Stimulated activated CD8-positive, alpha-beta memory T cell treated with anti-CD3 and anti-CD28 coated beads, Interleukin-7, amount 100 ng/mL, for 4 hours (primary cell): ENCODE results near the gene PSME1.

Experiments
- DNase-seq, 2 donors: peaks; one replicate each; pipeline ENCODE4 v3.0.0-alpha.2; 2020; ENCODE audit warnings: low read depth in 2 of 2

PSME1 gene

GRCh38 chr14:24146978-24147760, 11.2 kb downstream of the PSME1 start, which contains the start of gene RNF31:
RNF31 (plus strand) TSS chr14:24147498; CDS start chr14:24147699, 201 bp downstream.
- DNase-seq: peak; percentile 96 to 98

GRCh38 chr14:24147761-24148428, 11.9 kb downstream of the PSME1 start:
- no peak for DNase-seq

- no peak for DNase-seq
Observed at GRCh38 chr14:24149302-24149969, 13.4 kb downstream of the PSME1 start.

- DNase-seq: no peak
Observed at GRCh38 chr14:24150061-24150460, 14.1 kb downstream of the PSME1 start.

- DNase-seq: no peak
Observed at GRCh38 chr14:24150567-24150966, 14.6 kb downstream of the PSME1 start.

GRCh38 chr14:24150993-24151392, 15.0 kb downstream of the PSME1 start:
- DNase-seq: no peak

- DNase-seq: no peak
Observed at GRCh38 chr14:24151404-24152080, 15.5 kb downstream of the PSME1 start.

- no peak for DNase-seq
Observed at GRCh38 chr14:24155100-24155499, 19.1 kb downstream of the PSME1 start.

GRCh38 chr14:24156840-24157239, 20.8 kb downstream of the PSME1 start:
- DNase-seq: no peak

GRCh38 chr14:24157331-24157730, 21.3 kb downstream of the PSME1 start:
- DNase-seq: no peak

- no peak for DNase-seq
Observed at GRCh38 chr14:24159777-24160498, 23.9 kb downstream of the PSME1 start.

GRCh38 chr14:24160499-24160849, 24.5 kb downstream of the PSME1 start:
- no peak for DNase-seq

GRCh38 chr14:24160850-24161804, 25.1 kb downstream of the PSME1 start, which contains the start of gene IRF9:
IRF9 (plus strand) TSS chr14:24161265; CDS start chr14:24162145, 880 bp downstream.
- DNase-seq: peak; percentile 87 to 96

GRCh38 chr14:24162093-24162492, 26.1 kb downstream of the PSME1 start:
- no peak for DNase-seq

GRCh38 chr14:24164518-24164991, 28.6 kb downstream of the PSME1 start:
- DNase-seq: no peak

- DNase-seq: no peak
Observed at GRCh38 chr14:24165785-24166184, 29.8 kb downstream of the PSME1 start.

- no peak for DNase-seq
Observed at GRCh38 chr14:24167469-24168114, 31.6 kb downstream of the PSME1 start.

GRCh38 chr14:24171422-24172260, 35.6 kb downstream of the PSME1 start, which contains the start of gene REC8:
REC8 (plus strand) TSS chr14:24172080; CDS start chr14:24172553, 473 bp downstream.
- DNase-seq: peak; percentile 52 to 59
